Measurements from ENCODE around the gene C10orf95. TPM values are rescaled to one million over a fixed set of nuclear protein-coding genes. Genes with fewer than 3 reads are reported as not detected.

The C10orf95 gene
- total and polyA plus RNA-seq, 5 donors from 2014 or later: 0.35 to 1.1 (median 0.52) TPM

GRCh38 chr10:102406815-102407214, 44.5 kb downstream of the C10orf95 start:
- H3K4me3 Mint-ChIP-seq: peak overlapping the region in 1 of 4 donors; percentile 73
- peaks cover 16% of the 10 kb centered on the region for H3K27me3 ChIP-seq (ENCODE audit: control insufficient read depth, insufficient read depth, low read length)

GRCh38 chr10:102405632-102406031, 45.7 kb downstream of the C10orf95 start:
- DNase-seq (no peak), ATAC-seq (ENCODE audit: low read depth in 2 of 2) (no peak)
- Histone ChIP-seq H3K36me3 (ENCODE audit: control insufficient read depth, insufficient read depth, low read length) (peaks cover 8% of the 10 kb centered on the region), H3K27ac (ENCODE audit: insufficient read depth, low read length, poor library complexity, severe bottlenecking) (no peak overlapping the region), H3K4me1 (ENCODE audit: control insufficient read depth, insufficient read depth, low read length, poor library complexity, severe bottlenecking) (peaks cover 21% of the 10 kb centered on the region), H3K9me3 (ENCODE audit: control insufficient read depth in 2 of 2, low read length in 2 of 2) (no peaks in the 10 kb centered on the region), H3K4me3 (ENCODE audit: low read depth, low read length) (no peak overlapping the region), H3K27me3 (ENCODE audit: control insufficient read depth, insufficient read depth, low read length) (peaks cover 9% of the 10 kb centered on the region)
- Mint-ChIP-seq H3K36me3 (no peaks in the 10 kb centered on the region), H3K9me3 (peaks cover 0 to 3% (median 0%) of the 10 kb centered on the region in 7 donors), H3K27ac (peak overlapping the region in 1 of 3 donors; percentile 38), H3K27me3 (peaks cover 21% of the 10 kb centered on the region), H3K4me3 (peak overlapping the region in 2 of 4 donors; percentile 54 to 82), H3K4me1 (peaks cover 6 to 17% (median 10%) of the 10 kb centered on the region in 4 donors)

More at GRCh38 chr10:102406815-102407214, 44.5 kb downstream of the C10orf95 start:
- Histone ChIP-seq H3K36me3 (ENCODE audit: control insufficient read depth, insufficient read depth, low read length) (no peaks in the 10 kb centered on the region), H3K27ac (ENCODE audit: insufficient read depth, low read length, poor library complexity, severe bottlenecking) (no peak overlapping the region), H3K4me3 (ENCODE audit: low read depth, low read length) (no peak overlapping the region), H3K4me1 (ENCODE audit: control insufficient read depth, insufficient read depth, low read length, poor library complexity, severe bottlenecking) (peaks cover 26% of the 10 kb centered on the region), H3K9me3 (ENCODE audit: control insufficient read depth in 2 of 2, low read length in 2 of 2) (no peaks in the 10 kb centered on the region)
- H3K27ac Mint-ChIP-seq: peak overlapping the region in 1 of 3 donors; percentile 14
- H3K9me3 Mint-ChIP-seq: peaks cover 0 to 3% (median 0%) of the 10 kb centered on the region in 7 donors
- H3K4me1 Mint-ChIP-seq: peaks cover 6 to 27% (median 16%) of the 10 kb centered on the region in 4 donors
- DNase-seq: no peak
- no peaks in the 10 kb centered on the region for H3K36me3 Mint-ChIP-seq
- H3K27me3 Mint-ChIP-seq: peaks cover 30% of the 10 kb centered on the region
- no peak for ATAC-seq (ENCODE audit: low read depth in 2 of 2)

- Mint-ChIP-seq H3K36me3 (no peaks in the 10 kb centered on the region), H3K27ac (no peak overlapping the region), H3K4me1 (peaks cover 6 to 20% (median 11%) of the 10 kb centered on the region in 4 donors), H3K27me3 (peaks cover 20% of the 10 kb centered on the region), H3K4me3 (peak overlapping the region in 1 of 4 donors; percentile 10), H3K9me3 (peaks cover 0 to 3% (median 0%) of the 10 kb centered on the region in 7 donors)
- no peak overlapping the region for H3K27ac ChIP-seq (ENCODE audit: insufficient read depth, low read length, poor library complexity, severe bottlenecking)
- peaks cover 10% of the 10 kb centered on the region for H3K36me3 ChIP-seq (ENCODE audit: control insufficient read depth, insufficient read depth, low read length)
- peaks cover 21% of the 10 kb centered on the region for H3K4me1 ChIP-seq (ENCODE audit: control insufficient read depth, insufficient read depth, low read length, poor library complexity, severe bottlenecking)
- H3K9me3 ChIP-seq (ENCODE audit: control insufficient read depth in 2 of 2, low read length in 2 of 2): no peaks in the 10 kb centered on the region
- no peak for ATAC-seq (ENCODE audit: low read depth in 2 of 2)
- peaks cover 8% of the 10 kb centered on the region for H3K27me3 ChIP-seq (ENCODE audit: control insufficient read depth, insufficient read depth, low read length)
- no peak overlapping the region for H3K4me3 ChIP-seq (ENCODE audit: low read depth, low read length)
- DNase-seq: no peak
Observed at GRCh38 chr10:102405108-102405571, 46.2 kb downstream of the C10orf95 start.

GRCh38 chr10:102404361-102405107, 46.8 kb downstream of the C10orf95 start:
- DNase-seq (no peak), ATAC-seq (ENCODE audit: low read depth in 2 of 2) (no peak)
- Mint-ChIP-seq H3K9me3 (peaks cover 0 to under 1% (median 0%) of the 10 kb centered on the region in 7 donors), H3K4me3 (peak overlapping the region in 2 of 4 donors; percentile 10 to 49), H3K36me3 (no peaks in the 10 kb centered on the region), H3K4me1 (peaks cover under 1 to 20% (median 9%) of the 10 kb centered on the region in 4 donors), H3K27ac (peak overlapping the region in 1 of 3 donors; percentile 56), H3K27me3 (peaks cover 13% of the 10 kb centered on the region)
- Histone ChIP-seq H3K9me3 (ENCODE audit: control insufficient read depth in 2 of 2, low read length in 2 of 2) (no peaks in the 10 kb centered on the region), H3K4me1 (ENCODE audit: control insufficient read depth, insufficient read depth, low read length, poor library complexity, severe bottlenecking) (peaks cover 21% of the 10 kb centered on the region), H3K27me3 (ENCODE audit: control insufficient read depth, insufficient read depth, low read length) (peaks cover 2% of the 10 kb centered on the region), H3K27ac (ENCODE audit: insufficient read depth, low read length, poor library complexity, severe bottlenecking) (no peak overlapping the region), H3K4me3 (ENCODE audit: low read depth, low read length) (no peak overlapping the region), H3K36me3 (ENCODE audit: control insufficient read depth, insufficient read depth, low read length) (peaks cover 13% of the 10 kb centered on the region)

DNA sequence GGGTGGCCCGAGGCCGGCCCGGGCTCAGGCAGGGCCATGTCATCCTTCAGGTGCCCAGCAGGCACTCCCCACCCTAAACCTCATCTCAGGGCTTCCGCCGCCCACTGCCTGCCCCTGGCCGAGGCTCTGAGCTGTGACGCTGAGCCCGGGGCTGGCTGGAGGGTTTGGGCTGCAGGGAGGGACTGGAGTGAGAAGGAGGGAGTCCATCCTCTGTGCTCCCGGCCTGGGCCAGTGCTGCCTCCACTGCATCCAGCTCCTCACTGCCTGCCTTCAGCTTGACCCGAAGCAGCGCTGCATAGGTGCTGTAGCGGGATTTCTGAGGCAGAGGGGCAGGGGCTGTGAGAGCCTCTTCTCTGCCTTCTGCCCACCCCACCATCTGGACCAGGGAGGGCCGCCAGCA, 48.2 kb downstream of the C10orf95 start:
- Mint-ChIP-seq H3K36me3 (no peaks in the 10 kb centered on the region), H3K4me1 (peaks cover 0 to 23% (median 10%) of the 10 kb centered on the region in 4 donors), H3K4me3 (no peak overlapping the region), H3K27ac (no peak overlapping the region), H3K27me3 (peaks cover 14% of the 10 kb centered on the region), H3K9me3 (no peaks in the 10 kb centered on the region)
- DNase-seq: no peak
- H3K27ac ChIP-seq (ENCODE audit: insufficient read depth, low read length, poor library complexity, severe bottlenecking): no peak overlapping the region
- H3K27me3 ChIP-seq (ENCODE audit: control insufficient read depth, insufficient read depth, low read length): no peaks in the 10 kb centered on the region
- H3K36me3 ChIP-seq (ENCODE audit: control insufficient read depth, insufficient read depth, low read length): peaks cover 16% of the 10 kb centered on the region
- peaks cover 23% of the 10 kb centered on the region for H3K4me1 ChIP-seq (ENCODE audit: control insufficient read depth, insufficient read depth, low read length, poor library complexity, severe bottlenecking)
- no peak overlapping the region for H3K4me3 ChIP-seq (ENCODE audit: low read depth, low read length)
- no peak for ATAC-seq (ENCODE audit: low read depth in 2 of 2)
- no peaks in the 10 kb centered on the region for H3K9me3 ChIP-seq (ENCODE audit: control insufficient read depth in 2 of 2, low read length in 2 of 2)

DNA sequence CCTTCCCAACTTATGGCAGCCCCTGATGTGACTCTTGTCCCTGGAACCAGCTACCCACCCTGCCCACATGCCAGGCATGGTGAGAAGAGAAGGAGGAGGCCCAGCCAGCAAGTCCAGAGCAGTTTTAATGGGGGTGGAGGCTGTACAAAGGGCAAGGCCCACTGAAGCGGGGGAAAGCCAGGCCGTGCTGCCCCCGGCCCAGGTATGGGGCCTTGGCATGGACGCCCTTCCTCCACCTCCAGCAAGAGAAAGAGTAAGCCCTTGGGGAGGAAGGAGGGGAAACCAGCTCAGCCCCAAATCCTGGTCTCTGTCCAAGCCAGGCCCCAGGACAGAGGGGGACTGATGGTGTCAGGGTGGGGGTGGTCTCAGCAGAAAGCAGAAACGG, 48.8 kb downstream of the C10orf95 start:
- Mint-ChIP-seq H3K27me3 (peaks cover 13% of the 10 kb centered on the region), H3K4me3 (no peak overlapping the region), H3K9me3 (no peaks in the 10 kb centered on the region), H3K27ac (no peak overlapping the region), H3K36me3 (no peaks in the 10 kb centered on the region), H3K4me1 (peaks cover 0 to 28% (median 14%) of the 10 kb centered on the region in 4 donors)
- Histone ChIP-seq H3K27me3 (ENCODE audit: control insufficient read depth, insufficient read depth, low read length) (no peaks in the 10 kb centered on the region), H3K4me3 (ENCODE audit: low read depth, low read length) (no peak overlapping the region), H3K9me3 (ENCODE audit: control insufficient read depth in 2 of 2, low read length in 2 of 2) (no peaks in the 10 kb centered on the region), H3K27ac (ENCODE audit: insufficient read depth, low read length, poor library complexity, severe bottlenecking) (no peak overlapping the region), H3K4me1 (ENCODE audit: control insufficient read depth, insufficient read depth, low read length, poor library complexity, severe bottlenecking) (peaks cover 29% of the 10 kb centered on the region), H3K36me3 (ENCODE audit: control insufficient read depth, insufficient read depth, low read length) (peaks cover 18% of the 10 kb centered on the region)
- DNase-seq: no peak
- no peak for ATAC-seq (ENCODE audit: low read depth in 2 of 2)

- H3K36me3 Mint-ChIP-seq: no peaks in the 10 kb centered on the region
- peaks cover 23% of the 10 kb centered on the region for H3K36me3 ChIP-seq (ENCODE audit: control insufficient read depth, insufficient read depth, low read length)
- H3K27me3 ChIP-seq (ENCODE audit: control insufficient read depth, insufficient read depth, low read length): no peaks in the 10 kb centered on the region
- no peak overlapping the region for H3K27ac Mint-ChIP-seq
- peaks cover 33% of the 10 kb centered on the region for H3K4me1 ChIP-seq (ENCODE audit: control insufficient read depth, insufficient read depth, low read length, poor library complexity, severe bottlenecking)
- no peak for ATAC-seq (ENCODE audit: low read depth in 2 of 2)
- H3K4me3 ChIP-seq (ENCODE audit: low read depth, low read length): no peak overlapping the region
- DNase-seq: no peak
- no peak overlapping the region for H3K27ac ChIP-seq (ENCODE audit: insufficient read depth, low read length, poor library complexity, severe bottlenecking)
- no peaks in the 10 kb centered on the region for H3K9me3 Mint-ChIP-seq
- H3K9me3 ChIP-seq (ENCODE audit: control insufficient read depth in 2 of 2, low read length in 2 of 2): no peaks in the 10 kb centered on the region
- H3K4me1 Mint-ChIP-seq: peaks cover 0 to 32% (median 16%) of the 10 kb centered on the region in 4 donors
- H3K4me3 Mint-ChIP-seq: no peak overlapping the region
- H3K27me3 Mint-ChIP-seq: peaks cover 12% of the 10 kb centered on the region
Observed at GRCh38 chr10:102401735-102402511, 49.4 kb downstream of the C10orf95 start.

Data from CD4-positive, CD25-positive, alpha-beta regulatory T cell (primary cell).